Forelimb muscle (tissue), 1 donor: ENCODE data around the gene GNAZ. TPM values are rescaled to one million over a fixed set of nuclear protein-coding genes. Genes with fewer than 3 reads are reported as not detected.

ENCODE experiments used
- DNase-seq: peaks from one replicate; pipeline ENCODE4 v3.0.0-alpha.2; 2013; ENCODE audit warnings: low read depth
- polyA plus RNA-seq: library from polyadenylated mRNA; unstranded; fragments of 120-200 nt; gene quantifications from one replicate; pipeline ENCODE4 v1.2.1, GENCODE V29; 2013; ENCODE audit not compliant: insufficient read length

The GNAZ gene
- polyA plus RNA-seq, 1 donor: 2.7 TPM

- no peak for DNase-seq
Observed at GRCh38 chr22:23092217-23092955, 22.1 kb downstream of the GNAZ start.

- DNase-seq: no peak
Observed at GRCh38 chr22:23093051-23093788, 22.9 kb downstream of the GNAZ start.

GRCh38 chr22:23094260-23094659, 23.9 kb downstream of the GNAZ start:
- no peak for DNase-seq

- no peak for DNase-seq
Observed at GRCh38 chr22:23094695-23095681, 24.7 kb downstream of the GNAZ start.

- no peak for DNase-seq
Observed at GRCh38 chr22:23095733-23096342, 25.5 kb downstream of the GNAZ start.

- DNase-seq: no peak
Observed at GRCh38 chr22:23097412-23098229, 27.3 kb downstream of the GNAZ start.

- DNase-seq: no peak
Observed at GRCh38 chr22:23098230-23098705, 27.9 kb downstream of the GNAZ start.

GRCh38 chr22:23098718-23099530, 28.6 kb downstream of the GNAZ start:
- DNase-seq: no peak

- DNase-seq: no peak
Observed at GRCh38 chr22:23099531-23099804, 29.1 kb downstream of the GNAZ start.

GRCh38 chr22:23100124-23100801, 29.9 kb downstream of the GNAZ start:
- DNase-seq: no peak

GRCh38 chr22:23101524-23101923, 31.2 kb downstream of the GNAZ start:
- DNase-seq: no peak

- DNase-seq: no peak
Observed at GRCh38 chr22:23102002-23102655, 31.8 kb downstream of the GNAZ start.

- no peak for DNase-seq
Observed at GRCh38 chr22:23102776-23103175, 32.5 kb downstream of the GNAZ start.

GRCh38 chr22:23103199-23103954, 33.1 kb downstream of the GNAZ start:
- no peak for DNase-seq

GRCh38 chr22:23104187-23104971, 34.1 kb downstream of the GNAZ start:
- DNase-seq: no peak

- DNase-seq: no peak
Observed at GRCh38 chr22:23105304-23105703, 35.0 kb downstream of the GNAZ start.

GRCh38 chr22:23105919-23106318, 35.6 kb downstream of the GNAZ start:
- no peak for DNase-seq
